Panc1 (cell line): ENCODE results near the gene DOCK8. TPM values are rescaled to one million over a fixed set of nuclear protein-coding genes. Genes with fewer than 3 reads are reported as not detected.

ENCODE experiments used
- ATAC-seq: fragments of 200-7000 bp; cut with Tn5 transposase; 2 replicates; pipeline ENCODE4 v1.9.1; 2020; ENCODE audit warnings: mild to moderate bottlenecking, moderate library complexity
- BruUV-seq: library from RNA; stranded (reverse); fragments of 400-500 nt; replicated peaks from 2 replicates; lab custom pipeline; 2021; lab: Mats Ljungman, UMichigan
- CTCF ChIA-PET: fragments of 300-600 bp; sonication (Branson Sonifier 250); formaldehyde crosslinking; loops from one replicate; lab custom pipeline; 2022; ENCODE audit warnings: antibody characterized with exemption; lab: Charles Lee
- POLR2A ChIA-PET: fragments of 300-600 bp; sonication (Branson Sonifier 250); formaldehyde crosslinking; loops from one replicate; lab custom pipeline; 2022; ENCODE audit warnings: antibody characterized with exemption; lab: Charles Lee
- DNase-seq: peaks from one replicate; pipeline ENCODE4 v3.0.0-alpha.2; 2010; ENCODE audit warnings: low read depth, low spot score
- H3K27ac ChIP-seq: 2 replicates; pipeline ENCODE4 v1.5.1; 2011; ENCODE audit warnings: mild to moderate bottlenecking, low read length, inconsistent platforms
- H3K27me3 ChIP-seq: fragments of 200-500 bp; sonication (Bioruptor generic); 2 replicates; pipeline ENCODE4 v1.6.0; 2014; ENCODE audit warnings: low read length, inconsistent platforms; ENCODE audit not compliant: control insufficient read depth, insufficient read depth
- H3K36me3 ChIP-seq: fragments of 200-500 bp; sonication (Bioruptor generic); 2 replicates; pipeline ENCODE4 v1.5.1; 2014; ENCODE audit warnings: inconsistent platforms, mild to moderate bottlenecking, low read length, moderate library complexity; ENCODE audit not compliant: control insufficient read depth, insufficient read depth
- H3K4me1 ChIP-seq: 2 replicates; pipeline ENCODE4 v1.5.1; 2011; ENCODE audit warnings: inconsistent platforms, mild to moderate bottlenecking, low read length, moderate library complexity; ENCODE audit not compliant: control insufficient read depth, insufficient read depth
- H3K4me3 ChIP-seq, 2 experiments: 2 replicates each; pipeline ENCODE4 v1.5.1; 2011 to 2012; ENCODE audit warnings: low read depth in 2 of 2, low read length in 2 of 2, mild to moderate bottlenecking in 2 of 2, inconsistent platforms in 1 of 2, moderate library complexity in 1 of 2
- H3K9me3 ChIP-seq: fragments of 200-500 bp; sonication (Bioruptor generic); 2 replicates; pipeline ENCODE4 v1.5.1; 2014; ENCODE audit warnings: low read depth, mild to moderate bottlenecking, inconsistent platforms, low read length, moderate library complexity; ENCODE audit not compliant: control insufficient read depth, insufficient read depth
- CTCF ChIP-seq: fragments of 450-650 bp; IDR thresholded peaks from 2 replicates; pipeline ENCODE4 v1.5.1; 2017; ENCODE audit warnings: mild to moderate bottlenecking
- POLR2AphosphoS5 ChIP-seq: IDR thresholded peaks from 2 replicates; pipeline ENCODE4 v1.6.1; 2012; ENCODE audit warnings: mild to moderate bottlenecking, low read depth, low read length, moderate library complexity
- REST ChIP-seq, 2 experiments: IDR thresholded peaks; 2 replicates each; pipeline ENCODE4 v1.6.1; 2011 to 2012; ENCODE audit warnings: low read depth in 2 of 2, control low read depth in 1 of 2, low read length in 1 of 2, mild to moderate bottlenecking in 1 of 2, moderate library complexity in 1 of 2; ENCODE audit not compliant: insufficient read depth in 1 of 2
- SIN3A ChIP-seq: IDR thresholded peaks from 2 replicates; pipeline ENCODE4 v1.6.1; 2012; ENCODE audit warnings: low read depth, mild to moderate bottlenecking, low read length, moderate library complexity, borderline replicate concordance; ENCODE audit not compliant: insufficient read depth
- TCF7L2 ChIP-seq: IDR thresholded peaks from 2 replicates; pipeline ENCODE4 v1.6.1; 2011; ENCODE audit warnings: mild to moderate bottlenecking, low read depth, low read length, inconsistent platforms
- in situ Hi-C: cut with HindIII; loops from 2 replicates; pipeline ENCODE4 v1.10.0; 2016; ENCODE audit warnings: low sequenced_read_pairs, low pct_unique_long_range_greater_than_20kb
- intact Hi-C: fragments of 100-400 bp; cut with micrococcal nuclease; formaldehyde crosslinking; loops from one replicate; pipeline ENCODE4 v1.10.0; 2022; ENCODE audit not compliant: unreplicated experiment
- total RNA-seq: library from RNA; stranded (reverse); gene quantifications from one replicate; pipeline ENCODE4 v1.2.1, GENCODE V29; 2021; ENCODE audit not compliant: unreplicated experiment

DOCK8 gene
- total RNA-seq, 1 experiment from 2014 or later, result 1.4 TPM

DNA sequence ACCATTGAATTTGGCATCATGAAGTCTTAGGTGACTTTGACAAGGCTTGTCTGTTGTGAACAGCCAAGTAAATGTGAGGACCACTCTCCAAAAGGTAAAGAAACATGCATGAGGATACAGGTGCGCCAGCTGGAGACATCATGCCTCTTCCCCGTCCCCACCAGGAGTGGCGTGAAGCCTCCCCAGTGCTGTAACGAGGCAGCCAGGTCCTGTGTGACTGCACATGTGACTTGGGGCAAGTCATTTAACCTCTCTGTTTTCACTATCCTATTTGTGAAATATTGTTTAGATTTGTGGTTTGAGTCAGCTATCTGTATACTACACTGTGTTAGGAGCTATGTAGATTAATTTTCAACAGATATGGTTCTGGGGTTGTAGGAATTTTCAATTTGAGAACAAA, 65.0 kb downstream of the DOCK8 start:
- ChIA-PET CTCF (no interaction called here), POLR2A (no interaction called here)
- no peaks in the 10 kb centered on the region for H3K4me1 ChIP-seq
- ATAC-seq (no peak), DNase-seq (no peak)
- TF ChIP-seq CTCF, result no peak
- no peak for TF ChIP-seq REST (IDR thresholded peaks at IDR 0.05; ENCODE audit: insufficient read depth in 1 of 2, low read depth in 2 of 2, low read length in 1 of 2)
- TF ChIP-seq POLR2AphosphoS5, result no peak
- no peak for TF ChIP-seq TCF7L2
- TF ChIP-seq SIN3A, result no peak
- H3K27me3 ChIP-seq, result no peaks in the 10 kb centered on the region
- H3K4me3 ChIP-seq, result no peak overlapping the region
- intact Hi-C loops, result no loop called here
- no peaks in the 10 kb centered on the region for H3K9me3 ChIP-seq
- in situ Hi-C loops, result no loop called here
- no peak overlapping the region for H3K27ac ChIP-seq
- no TSS peak for BruUV-seq
- H3K36me3 ChIP-seq, result no peaks in the 10 kb centered on the region

GRCh38 chr9:281741-282645, 67.3 kb downstream of the DOCK8 start:
- ATAC-seq (no peak), DNase-seq (no peak)
- H3K9me3 ChIP-seq, result no peaks in the 10 kb centered on the region
- intact Hi-C loops (no loop called here), in situ Hi-C loops (no loop called here)
- POLR2A ChIA-PET, result no interaction called here
- TF ChIP-seq POLR2AphosphoS5 (no peak), REST (IDR thresholded peaks at IDR 0.05; ENCODE audit: insufficient read depth in 1 of 2, low read depth in 2 of 2, low read length in 1 of 2) (no peak), TCF7L2 (no peak), CTCF (no peak)
- H3K27ac ChIP-seq, result no peak overlapping the region
- no peaks in the 10 kb centered on the region for H3K4me1 ChIP-seq
- CTCF ChIA-PET, result no interaction called here
- H3K4me3 ChIP-seq, result no peak overlapping the region
- no peaks in the 10 kb centered on the region for H3K27me3 ChIP-seq
- no peaks in the 10 kb centered on the region for H3K36me3 ChIP-seq
- BruUV-seq, result no TSS peak
